Upper lobe of left lung (tissue), 4 donors: ENCODE measurements around the gene SMYD3.

Source experiments
- EP300 ChIP-seq, 4 donors: sonication (generic); formaldehyde crosslinking; IDR thresholded peaks; one replicate each; pipeline ENCODE4 v1.5.1; 2017; ENCODE audit warnings: antibody characterized with exemption in 4 of 4, control low read depth in 2 of 4
- POLR2A ChIP-seq, 4 donors: fragments of 450-650 bp; IDR thresholded peaks; one replicate each; pipeline ENCODE4 v1.5.1; 2016 to 2017; ENCODE audit warnings: antibody characterized with exemption in 4 of 4, mild to moderate bottlenecking in 2 of 4
- TF ChIP-seq, protein P1 (sequence below), 6 experiments: fragments of 450-650 bp in 4 of 6; fragments of 200-600 bp in 2 of 6; sonication (generic) in 2 of 6; IDR thresholded peaks; one replicate each; pipeline ENCODE4 v1.5.1; 2016 to 2019; ENCODE audit warnings: antibody characterized with exemption in 6 of 6

DNA sequence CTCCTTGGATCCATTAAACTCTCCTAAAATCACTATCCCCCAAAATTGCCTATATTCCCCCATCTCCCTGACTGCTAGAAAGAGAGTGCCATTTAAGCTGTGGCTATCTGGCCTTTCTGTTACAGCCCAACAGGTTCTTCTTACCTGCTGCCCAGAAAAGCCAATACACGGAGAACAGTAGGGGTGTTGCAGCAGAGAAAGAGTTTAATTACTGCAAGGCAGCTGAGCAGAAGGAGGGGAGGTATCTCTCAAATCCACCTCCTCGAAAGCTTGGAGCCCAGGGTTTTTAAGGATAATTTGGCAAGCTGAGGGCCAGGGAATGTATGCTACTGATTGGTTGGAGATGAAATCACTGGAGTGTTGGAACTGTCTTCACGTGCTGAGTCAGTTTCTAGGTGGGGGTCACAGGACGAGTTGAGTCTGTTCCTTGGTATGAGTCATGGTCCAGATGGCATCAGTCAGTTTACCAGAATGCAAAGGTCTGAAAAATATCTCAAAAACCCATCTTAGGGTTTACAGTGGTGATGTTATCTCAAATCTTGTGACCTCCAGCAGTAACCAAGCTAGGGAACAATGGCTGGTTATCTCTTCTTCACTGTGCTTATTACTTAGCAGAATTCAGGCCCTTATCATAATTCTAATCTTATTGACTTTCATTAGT lies 89.8 kb downstream of the SMYD3 start:
- TF ChIP-seq, protein P1, sequence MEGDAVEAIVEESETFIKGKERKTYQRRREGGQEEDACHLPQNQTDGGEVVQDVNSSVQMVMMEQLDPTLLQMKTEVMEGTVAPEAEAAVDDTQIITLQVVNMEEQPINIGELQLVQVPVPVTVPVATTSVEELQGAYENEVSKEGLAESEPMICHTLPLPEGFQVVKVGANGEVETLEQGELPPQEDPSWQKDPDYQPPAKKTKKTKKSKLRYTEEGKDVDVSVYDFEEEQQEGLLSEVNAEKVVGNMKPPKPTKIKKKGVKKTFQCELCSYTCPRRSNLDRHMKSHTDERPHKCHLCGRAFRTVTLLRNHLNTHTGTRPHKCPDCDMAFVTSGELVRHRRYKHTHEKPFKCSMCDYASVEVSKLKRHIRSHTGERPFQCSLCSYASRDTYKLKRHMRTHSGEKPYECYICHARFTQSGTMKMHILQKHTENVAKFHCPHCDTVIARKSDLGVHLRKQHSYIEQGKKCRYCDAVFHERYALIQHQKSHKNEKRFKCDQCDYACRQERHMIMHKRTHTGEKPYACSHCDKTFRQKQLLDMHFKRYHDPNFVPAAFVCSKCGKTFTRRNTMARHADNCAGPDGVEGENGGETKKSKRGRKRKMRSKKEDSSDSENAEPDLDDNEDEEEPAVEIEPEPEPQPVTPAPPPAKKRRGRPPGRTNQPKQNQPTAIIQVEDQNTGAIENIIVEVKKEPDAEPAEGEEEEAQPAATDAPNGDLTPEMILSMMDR (IDR thresholded peaks at IDR 0.05) = no peak
- TF ChIP-seq EP300 (IDR thresholded peaks at IDR 0.05) (no peak), POLR2A (IDR thresholded peaks at IDR 0.05) (no peak)
